ELF-1 (cell line): ENCODE measurements around the gene U2AF1L4.

Experiments
- DNase-seq: peaks from one replicate; pipeline ENCODE4 v3.0.0-alpha.2; 2016; ENCODE audit warnings: low read depth, low spot score

The U2AF1L4 gene

GRCh38 chr19:35745328-35746086, at the start of gene U2AF1L4, which contains the start of gene PSENEN:
Gene U2AF1L4, minus strand, starts transcription at chr19:35745418. Its CDS starts 27 bp downstream, at chr19:35745391.
Gene PSENEN, plus strand, starts transcription at chr19:35745651. Its CDS starts 280 bp downstream, at chr19:35745931.
- DNase-seq = peak; percentile 99

- no peak for DNase-seq
These were observed 48.4 kb upstream of the U2AF1L4 start for GRCh38 chr19:35793381-35794165.

- no peak for DNase-seq
These were observed 47.7 kb upstream of the U2AF1L4 start for GRCh38 chr19:35792888-35793287.

- no peak for DNase-seq
These were observed 47.1 kb upstream of the U2AF1L4 start for GRCh38 chr19:35792312-35792711.

- no peak for DNase-seq
These were observed 46.6 kb upstream of the U2AF1L4 start for GRCh38 chr19:35791814-35792279.

- no peak for DNase-seq
These were observed 46.0 kb upstream of the U2AF1L4 start for GRCh38 chr19:35790981-35791813.

GRCh38 chr19:35789978-35790944, 45.0 kb upstream of the U2AF1L4 start:
- DNase-seq = no peak

GRCh38 chr19:35789195-35789977, 44.2 kb upstream of the U2AF1L4 start:
- DNase-seq = no peak

- no peak for DNase-seq
These were observed 43.2 kb upstream of the U2AF1L4 start for GRCh38 chr19:35788205-35788960.

- DNase-seq = no peak
These were observed 42.1 kb upstream of the U2AF1L4 start for GRCh38 chr19:35787227-35787799.

- no peak for DNase-seq
These were observed 41.3 kb upstream of the U2AF1L4 start for GRCh38 chr19:35786299-35787160.

GRCh38 chr19:35785339-35785627, 40.1 kb upstream of the U2AF1L4 start:
- DNase-seq = no peak

- DNase-seq = peak; percentile 77
These were observed 39.5 kb upstream of the U2AF1L4 start for GRCh38 chr19:35784503-35785338.

GRCh38 chr19:35783469-35784434, 38.5 kb upstream of the U2AF1L4 start:
- peak; percentile 56 for DNase-seq

- no peak for DNase-seq
These were observed 37.4 kb upstream of the U2AF1L4 start for GRCh38 chr19:35782589-35782988.

GRCh38 chr19:35781650-35782049, 36.4 kb upstream of the U2AF1L4 start:
- DNase-seq = no peak
